ENCODE data around the gene GREM2.

DNA sequence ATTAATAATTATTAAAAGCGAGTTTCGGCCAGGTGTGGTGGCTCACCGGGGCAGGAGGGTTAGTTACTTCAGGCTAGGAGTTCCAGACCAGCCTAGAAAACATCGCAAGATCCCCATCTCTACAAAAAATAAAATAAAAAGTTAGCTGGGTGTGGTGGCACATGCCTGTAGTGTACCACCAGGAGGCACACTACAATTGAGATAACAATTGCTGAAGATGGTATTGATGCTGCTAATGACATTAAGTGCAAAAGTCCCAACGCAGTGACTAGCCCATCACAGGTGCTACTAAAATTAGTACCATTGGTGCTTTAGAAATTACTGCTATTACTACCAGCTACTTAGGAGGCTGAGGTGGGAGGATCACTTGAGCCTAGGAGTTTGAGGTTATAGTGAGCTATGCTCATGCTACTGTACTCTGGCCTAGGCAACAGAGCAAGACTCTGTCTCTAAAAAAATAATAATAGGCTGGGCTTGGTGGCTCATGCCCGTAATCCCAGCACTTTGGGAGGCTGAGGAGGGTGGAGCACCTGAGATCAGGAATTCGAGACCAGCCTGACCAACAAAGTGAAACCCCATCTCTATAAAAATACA lies 156.6 kb downstream of the GREM2 start:
- TF ChIP-seq POLR2AphosphoS5 (IDR thresholded peaks at IDR 0.05; ENCODE audit: borderline replicate concordance, low read depth, low read length) = no peak
- no peak for TF ChIP-seq EZH2 (IDR thresholded peaks at IDR 0.05)

Measured in SK-N-MC (cell line).